Jurkat, Clone E6-1 (cell line): ENCODE measurements around the gene MAPK4.
"Not testable (repeated sequence)": the region's sequence is repeated elsewhere in the genome, so short reads cannot be mapped to it uniquely, and the experiment has no call there.

Source experiments
- DNase-seq: peaks from one replicate; pipeline ENCODE4 v3.0.0-alpha.2; 2011; ENCODE audit warnings: low read depth, low spot score
- H3K4me3 ChIP-seq: 2 replicates; pipeline ENCODE4 v1.5.1; 2011; ENCODE audit warnings: mild to moderate bottlenecking, low read length, control low read depth, moderate library complexity

Gene MAPK4

GRCh38 chr18:50775726-50776125 is 215.8 kb downstream of the MAPK4 start:
- DNase-seq = no peak
- no peak overlapping the region for H3K4me3 ChIP-seq

- no peak for DNase-seq
- no peak overlapping the region for H3K4me3 ChIP-seq
Measured at GRCh38 chr18:50776383-50776782, 216.5 kb downstream of the MAPK4 start.

GRCh38 chr18:50779021-50779420 is 219.1 kb downstream of the MAPK4 start:
- not testable (repeated sequence) for DNase-seq, H3K4me3 ChIP-seq
